CD14-positive monocyte (primary cell): Measurements from ENCODE around the gene MUC5B. TPM values are rescaled to one million over a fixed set of nuclear protein-coding genes. Genes with fewer than 3 reads are reported as not detected.

Experiments
- DNase-seq, 3 donors: peaks; one replicate each; pipeline ENCODE4 v3.0.0-alpha.2; 2011 to 2022
- H2AFZ ChIP-seq: 2 replicates; pipeline ENCODE4 v1.6.0; 2012; ENCODE audit warnings: mild to moderate bottlenecking, low read depth, low read length, inconsistent platforms; ENCODE audit not compliant: insufficient read depth, poor library complexity, severe bottlenecking
- H3K27ac ChIP-seq, 2 donors: 1 replicate in 1 of 2; 2 replicates in 1 of 2; pipeline ENCODE4 v1.5.1; 2012 to 2013; ENCODE audit warnings: low read length in 2 of 2, control low read depth in 1 of 2, inconsistent platforms in 1 of 2, low read depth in 1 of 2, mild to moderate bottlenecking in 1 of 2
- H3K27me3 ChIP-seq, 2 donors: one replicate each; pipeline versions ENCODE4 v1.6.0 to v1.6.1; 2011 to 2013; ENCODE audit warnings: low read length in 2 of 2; ENCODE audit not compliant: control insufficient read depth in 2 of 2, insufficient read depth in 2 of 2
- H3K36me3 ChIP-seq, 2 donors: replicated peaks in 1 of 2; 1 replicate in 1 of 2; 2 replicates in 1 of 2; pipeline versions ENCODE4 v1.5.1 to v1.6.1; 2012 to 2013; ENCODE audit warnings: low read length in 2 of 2, control low read depth in 1 of 2, inconsistent platforms in 1 of 2, mild to moderate bottlenecking in 1 of 2; ENCODE audit not compliant: insufficient read depth in 2 of 2, control insufficient read depth in 1 of 2
- H3K4me1 ChIP-seq, 2 donors: 1 replicate in 1 of 2; 2 replicates in 1 of 2; pipeline versions ENCODE4 v1.5.1 to v1.6.1; 2012 to 2013; ENCODE audit warnings: low read length in 2 of 2, control low read depth in 1 of 2, inconsistent platforms in 1 of 2, mild to moderate bottlenecking in 1 of 2, moderate library complexity in 1 of 2; ENCODE audit not compliant: insufficient read depth in 2 of 2, control insufficient read depth in 1 of 2
- H3K4me2 ChIP-seq: replicated peaks from 2 replicates; pipeline ENCODE3; 2012; ENCODE audit warnings: low read length, moderate library complexity, mild to moderate bottlenecking; ENCODE audit not compliant: poor library complexity, severe bottlenecking; ENCODE audit errors: extremely low read depth
- H3K4me3 ChIP-seq, 3 experiments: fragments of 200-600 bp in 1 of 3; sonication (generic) in 1 of 3; replicated peaks in 1 of 3; 1 replicate in 2 of 3; 2 replicates in 1 of 3; pipeline ENCODE4 v1.5.1; 2011 to 2013; ENCODE audit warnings: low read length in 3 of 3, mild to moderate bottlenecking in 3 of 3, control low read depth in 2 of 3, low read depth in 2 of 3, inconsistent platforms in 1 of 3, moderate library complexity in 1 of 3
- H3K79me2 ChIP-seq: 2 replicates; pipeline ENCODE4 v1.6.0; 2012; ENCODE audit warnings: mild to moderate bottlenecking, control low read depth, inconsistent platforms, low read length, moderate library complexity; ENCODE audit not compliant: insufficient read depth
- H3K9ac ChIP-seq: 2 replicates; pipeline ENCODE4 v1.6.0; 2017; ENCODE audit warnings: low read length, mild to moderate bottlenecking; ENCODE audit not compliant: insufficient read depth, poor library complexity, severe bottlenecking
- H3K9me3 ChIP-seq, 2 donors: replicated peaks in 1 of 2; 1 replicate in 1 of 2; 2 replicates in 1 of 2; pipeline versions ENCODE4 v1.5.1 to v1.6.1; 2012 to 2013; ENCODE audit warnings: low read length in 2 of 2, control low read depth in 1 of 2; ENCODE audit not compliant: control insufficient read depth in 1 of 2, insufficient read depth in 1 of 2
- H4K20me1 ChIP-seq: 2 replicates; pipeline ENCODE4 v1.6.0; 2012; ENCODE audit warnings: mild to moderate bottlenecking, low read length, control low read depth, moderate library complexity; ENCODE audit not compliant: insufficient read depth
- H3K27ac Mint-ChIP-seq, 7 donors: one replicate each; pipeline ENCODE4 v1.8.0; 2020; ENCODE audit warnings: mild to moderate bottlenecking in 7 of 7, mixed read lengths in 7 of 7, moderate library complexity in 6 of 7, inconsistent platforms in 2 of 7
- H3K27me3 Mint-ChIP-seq, 3 donors: one replicate each; pipeline ENCODE4 v1.8.0; 2021 to 2022; ENCODE audit warnings: low read depth in 3 of 3, mild to moderate bottlenecking in 3 of 3, mixed read lengths in 3 of 3, moderate library complexity in 3 of 3, inconsistent platforms in 1 of 3
- H3K36me3 Mint-ChIP-seq, 2 donors: one replicate each; pipeline ENCODE4 v1.8.0; 2020; ENCODE audit warnings: mixed read lengths in 2 of 2, inconsistent platforms in 1 of 2, mild to moderate bottlenecking in 1 of 2
- H3K4me1 Mint-ChIP-seq: one replicate; pipeline ENCODE4 v1.8.0; 2020; ENCODE audit warnings: mild to moderate bottlenecking, mixed read lengths
- H3K4me3 Mint-ChIP-seq, 2 donors: one replicate each; pipeline ENCODE4 v1.8.0; 2020; ENCODE audit warnings: mild to moderate bottlenecking in 2 of 2, mixed read lengths in 2 of 2, moderate library complexity in 1 of 2
- H3K9me3 Mint-ChIP-seq, 7 donors: one replicate each; pipeline ENCODE4 v1.8.0; 2020 to 2022; ENCODE audit warnings: mixed read lengths in 7 of 7, mild to moderate bottlenecking in 6 of 7, moderate library complexity in 6 of 7, inconsistent platforms in 2 of 7
- CTCF ChIP-seq: fragments of 200-600 bp; IDR thresholded peaks from one replicate; pipeline ENCODE4 v1.8.0; 2022; ENCODE audit warnings: antibody characterized with exemption, mild to moderate bottlenecking
- WGBS: methylation state at CpG from one replicate; pipeline ENCODE4 v1.1.5; 2013; ENCODE audit warnings: missing lambda C conversion rate; ENCODE audit not compliant: insufficient coverage; 5-methylcytosine and 5-hydroxymethylcytosine counted together
- intact Hi-C, 2 donors: fragments of 100-400 bp; cut with micrococcal nuclease; formaldehyde crosslinking; loops; one replicate each; pipeline versions ENCODE4 v1.15.0 to v1.15.1; 2023
- polyA plus RNA-seq, 3 donors: library from polyadenylated mRNA; depleted of rRNA in 1 of 3; unstranded in 2 of 3; stranded (reverse) in 1 of 3; fragments of 300-500 nt in 2 of 3; fragments of >200 nt in 1 of 3; fragmentation: Illumina TruSeq in 2 of 3; gene quantifications; 1 replicate in 2 of 3; 2 replicates in 1 of 3; pipeline ENCODE4 v1.2.3, GENCODE V29; 2012 to 2021

MUC5B gene
- polyA plus RNA-seq, 3 donors = not detected

DNA sequence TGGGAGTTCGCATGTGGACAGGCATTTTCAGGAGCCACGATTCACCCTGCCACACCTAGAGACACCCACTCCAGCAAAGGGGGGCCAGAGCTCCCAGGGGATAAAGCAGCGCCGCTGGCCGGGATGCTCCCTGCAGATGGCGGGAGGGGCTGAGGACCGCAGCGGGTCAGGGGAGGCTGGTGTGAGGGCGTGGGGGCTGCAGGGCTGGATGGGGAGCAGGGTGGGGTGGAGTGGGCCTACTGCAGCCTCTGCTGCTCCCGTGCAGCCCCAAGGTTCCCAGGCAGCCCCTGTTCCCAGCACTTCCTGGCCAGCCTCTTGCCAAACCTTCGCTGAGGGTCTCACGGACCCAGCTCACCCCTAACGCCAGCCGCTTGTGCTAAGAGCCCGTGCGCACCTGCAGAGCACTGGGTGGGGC lies 13.0 kb downstream of the MUC5B start:
- no peak for TF ChIP-seq CTCF
- Histone ChIP-seq H3K9me3 (peaks cover 0 to 5% of the 10 kb centered on the region in 2 donors), H3K9ac (no peak overlapping the region), H3K4me2 (no peak overlapping the region), H3K27ac (no peak overlapping the region), H3K36me3 (no peaks in the 10 kb centered on the region), H3K4me3 (no peak overlapping the region), H2AFZ (no peak overlapping the region), H3K27me3 (no peaks in the 10 kb centered on the region), H3K79me2 (no peaks in the 10 kb centered on the region), H4K20me1 (no peaks in the 10 kb centered on the region), H3K4me1 (no peaks in the 10 kb centered on the region)
- Mint-ChIP-seq H3K4me1 (no peaks in the 10 kb centered on the region), H3K9me3 (peaks cover 0 to 3% (median 0%) of the 10 kb centered on the region in 7 donors), H3K36me3 (no peaks in the 10 kb centered on the region), H3K27me3 (peaks cover 0 to 6% (median 3%) of the 10 kb centered on the region in 3 donors), H3K27ac (no peak overlapping the region), H3K4me3 (no peak overlapping the region)
- intact Hi-C loops = no loop called here
- no peak for DNase-seq
- WGBS = 79% methylated on average over 12 of the region's 16 CpGs

DNA sequence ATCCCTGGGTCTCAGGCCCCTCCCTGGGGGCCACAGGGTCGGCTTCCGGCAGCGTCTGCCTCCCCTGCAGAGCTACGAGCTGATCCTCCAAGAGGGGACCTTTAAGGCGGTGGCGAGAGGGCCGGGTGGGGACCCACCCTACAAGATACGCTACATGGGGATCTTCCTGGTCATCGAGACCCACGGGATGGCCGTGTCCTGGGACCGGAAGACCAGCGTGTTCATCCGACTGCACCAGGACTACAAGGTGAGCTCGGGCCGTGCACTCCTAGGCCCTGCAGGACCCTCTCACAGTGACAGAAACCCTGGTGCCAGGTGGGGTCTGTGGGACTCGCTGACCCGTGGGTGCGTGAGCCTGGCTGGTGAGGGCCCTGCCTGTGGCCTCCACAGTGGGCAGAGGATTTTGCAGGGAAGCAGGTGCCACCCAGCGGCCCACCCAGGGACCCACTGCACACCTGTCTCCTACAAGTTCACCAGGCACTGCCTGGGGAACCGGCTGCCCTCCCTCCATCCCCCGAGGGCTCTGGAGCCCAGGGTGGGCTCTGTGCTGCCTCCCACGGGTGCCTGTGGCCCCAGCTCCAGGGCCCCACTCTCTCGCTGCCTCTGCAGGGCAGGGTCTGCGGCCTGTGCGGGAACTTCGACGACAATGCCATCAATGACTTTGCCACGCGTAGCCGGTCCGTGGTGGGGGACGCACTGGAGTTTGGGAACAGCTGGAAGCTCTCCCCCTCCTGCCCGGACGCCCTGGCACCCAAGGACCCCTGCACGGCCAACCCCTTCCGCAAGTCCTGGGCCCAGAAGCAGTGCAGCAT lies 13.7 kb downstream of the MUC5B start:
- intact Hi-C loops = no loop called here
- TF ChIP-seq CTCF = no peak
- no peaks in the 10 kb centered on the region for H3K27me3 ChIP-seq
- H3K9ac ChIP-seq = no peak overlapping the region
- 91% methylated on average over 37 of the region's 37 CpGs for WGBS
- H3K4me1 Mint-ChIP-seq = no peaks in the 10 kb centered on the region
- no peak overlapping the region for H3K27ac ChIP-seq
- peaks cover 0 to 11% of the 10 kb centered on the region in 2 donors for H3K9me3 ChIP-seq
- H3K4me1 ChIP-seq = no peaks in the 10 kb centered on the region
- H3K4me3 ChIP-seq = no peak overlapping the region
- H3K4me3 Mint-ChIP-seq = no peak overlapping the region
- H3K36me3 ChIP-seq = no peaks in the 10 kb centered on the region
- no peak overlapping the region for H3K4me2 ChIP-seq
- no peaks in the 10 kb centered on the region for H3K36me3 Mint-ChIP-seq
- DNase-seq = no peak
- H3K27ac Mint-ChIP-seq = no peak overlapping the region
- no peaks in the 10 kb centered on the region for H4K20me1 ChIP-seq
- no peaks in the 10 kb centered on the region for H3K79me2 ChIP-seq
- peaks cover 0 to 4% (median 3%) of the 10 kb centered on the region in 3 donors for H3K27me3 Mint-ChIP-seq
- H2AFZ ChIP-seq = no peak overlapping the region
- peaks cover under 1 to 7% (median 5%) of the 10 kb centered on the region in 7 donors for H3K9me3 Mint-ChIP-seq
